H1 (cell line): ENCODE measurements around the gene OCLN. TPM values are rescaled to one million over a fixed set of nuclear protein-coding genes. Genes with fewer than 3 reads are reported as not detected.
"Not testable (repeated sequence)": the region's sequence is repeated elsewhere in the genome, so short reads cannot be mapped to it uniquely, and the experiment has no call there.

Experiments
- CTCF ChIA-PET: fragments of 300-600 bp; sonication (Branson Sonifier 250); formaldehyde crosslinking; loops from one replicate; lab custom pipeline; 2021; ENCODE audit not compliant: partially characterized antibody; lab: Charles Lee
- POLR2A ChIA-PET: fragments of 300-600 bp; sonication (Branson Sonifier 250); formaldehyde crosslinking; loops from one replicate; lab custom pipeline; 2021; ENCODE audit warnings: inconsistent platforms; ENCODE audit not compliant: partially characterized antibody; lab: Charles Lee
- DNase-seq, 2 experiments: peaks; one replicate each; pipeline versions ENCODE4 v3.0.0 to v3.0.0-alpha.2; 2010 to 2022; ENCODE audit warnings: low spot score in 2 of 2, low read depth in 1 of 2, mixed read lengths in 1 of 2
- FAIRE-seq: peaks from 2 replicates; lab custom pipeline; 2011; peaks lifted over from hg19 to GRCh38; lab: Jason Lieb, UNC
- H2AFZ ChIP-seq: 2 replicates; pipeline ENCODE4 v1.8.1; 2012; ENCODE audit warnings: low read length, inconsistent platforms
- H2AK5ac ChIP-seq: 2 replicates; pipeline ENCODE4 v1.6.1; 2013; ENCODE audit warnings: low read depth, low read length
- H2BK120ac ChIP-seq: replicated peaks from 2 replicates; pipeline ENCODE3; 2013; ENCODE audit warnings: low read depth, low read length, inconsistent platforms
- H2BK12ac ChIP-seq: 2 replicates; pipeline ENCODE4 v1.6.1; 2013; ENCODE audit warnings: low read depth, low read length
- H2BK15ac ChIP-seq: 2 replicates; pipeline ENCODE4 v1.6.1; 2013; ENCODE audit warnings: low read length
- H2BK20ac ChIP-seq: 2 replicates; pipeline ENCODE4 v1.6.1; 2013; ENCODE audit warnings: low read length
- H2BK5ac ChIP-seq: 2 replicates; pipeline ENCODE4 v1.6.1; 2013; ENCODE audit warnings: low read depth, low read length
- H3K14ac ChIP-seq: 2 replicates; pipeline ENCODE4 v1.6.1; 2013; ENCODE audit warnings: inconsistent platforms; ENCODE audit not compliant: insufficient read length
- H3K18ac ChIP-seq: 2 replicates; pipeline ENCODE4 v1.6.1; 2013; ENCODE audit warnings: low read length; ENCODE audit errors: extremely low read depth
- H3K23ac ChIP-seq: 2 replicates; pipeline ENCODE4 v1.6.1; 2013; ENCODE audit warnings: inconsistent platforms; ENCODE audit not compliant: insufficient read length
- H3K23me2 ChIP-seq: 2 replicates; pipeline ENCODE4 v1.6.1; 2013; ENCODE audit warnings: low read depth, low read length
- H3K27ac ChIP-seq: 2 replicates; pipeline ENCODE4 v1.6.1; 2011; ENCODE audit warnings: low read depth, low read length, inconsistent platforms
- H3K27me3 ChIP-seq, 4 experiments: replicated peaks in 1 of 4; 1 replicate in 1 of 4; 2 replicates in 3 of 4; pipeline versions ENCODE4 v1.6.1 to v1.8.1; 2011 to 2013; ENCODE audit warnings: low read length in 3 of 4, mild to moderate bottlenecking in 3 of 4, inconsistent platforms in 2 of 4, mixed read lengths in 2 of 4, moderate library complexity in 1 of 4; ENCODE audit not compliant: control insufficient read depth in 3 of 4, insufficient read depth in 3 of 4; ENCODE audit errors: extremely low read depth in 1 of 4
- H3K36me3 ChIP-seq, 4 experiments: 2 replicates each; pipeline versions ENCODE4 v1.6.1 to v1.8.1; 2011 to 2013; ENCODE audit warnings: mild to moderate bottlenecking in 4 of 4, low read length in 3 of 4, moderate library complexity in 2 of 4, control low read depth in 1 of 4, inconsistent platforms in 1 of 4; ENCODE audit not compliant: insufficient read depth in 4 of 4, control insufficient read depth in 2 of 4
- H3K4ac ChIP-seq: replicated peaks from 2 replicates; pipeline ENCODE3; 2013; ENCODE audit warnings: low read length, low read depth, mixed read lengths, inconsistent platforms; ENCODE audit not compliant: insufficient read length
- H3K4me1 ChIP-seq, 4 experiments: replicated peaks in 1 of 4; 1 replicate in 1 of 4; 2 replicates in 3 of 4; pipeline versions ENCODE4 v1.6.1 to v1.8.1; 2011 to 2013; ENCODE audit warnings: low read length in 3 of 4, inconsistent platforms in 2 of 4, mixed read lengths in 1 of 4; ENCODE audit not compliant: insufficient read depth in 4 of 4, control insufficient read depth in 3 of 4
- H3K4me2 ChIP-seq, 2 experiments: 2 replicates each; pipeline versions ENCODE4 v1.6.1 to v1.8.1; 2011 to 2013; ENCODE audit warnings: low read depth in 2 of 2, low read length in 2 of 2, control low read depth in 1 of 2, inconsistent platforms in 1 of 2, mild to moderate bottlenecking in 1 of 2; ENCODE audit not compliant: insufficient read depth in 1 of 2
- H3K4me3 ChIP-seq, 4 experiments: fragments of 200-600, 300-600 bp in 1 of 4; sonication (generic), shearing (Covaris generic), sonication (Bioruptor Twin) in 1 of 4; 2 replicates each; pipeline versions ENCODE4 v1.5.1 to v1.8.1; 2011 to 2016; ENCODE audit warnings: low read length in 4 of 4, low read depth in 3 of 4, control low read depth in 2 of 4, inconsistent platforms in 2 of 4, mild to moderate bottlenecking in 2 of 4, mixed read lengths in 1 of 4, moderate library complexity in 1 of 4; ENCODE audit not compliant: insufficient read depth in 2 of 4; ENCODE audit errors: extremely low read depth in 1 of 4
- H3K56ac ChIP-seq: replicated peaks from 2 replicates; pipeline ENCODE3; 2013; ENCODE audit warnings: low read depth, mild to moderate bottlenecking, mixed read lengths, low read length, inconsistent platforms; ENCODE audit not compliant: insufficient read length
- H3K79me1 ChIP-seq: 2 replicates; pipeline ENCODE4 v1.6.1; 2013; ENCODE audit warnings: low read depth, low read length, control low read depth
- H3K79me2 ChIP-seq, 2 experiments: 2 replicates each; pipeline versions ENCODE4 v1.6.1 to v1.8.1; 2012 to 2013; ENCODE audit warnings: low read length in 2 of 2, mild to moderate bottlenecking in 2 of 2, inconsistent platforms in 1 of 2; ENCODE audit not compliant: insufficient read depth in 2 of 2, control insufficient read depth in 1 of 2
- H3K9ac ChIP-seq, 4 experiments: replicated peaks in 1 of 4; 1 replicate in 1 of 4; 2 replicates in 3 of 4; pipeline versions ENCODE4 v1.6.1 to v1.8.1; 2011 to 2013; ENCODE audit warnings: low read depth in 3 of 4, low read length in 3 of 4, control low read depth in 2 of 4, mild to moderate bottlenecking in 2 of 4, moderate library complexity in 2 of 4, inconsistent platforms in 1 of 4; ENCODE audit errors: extremely low read depth in 1 of 4
- H3K9me3 ChIP-seq, 2 experiments: 2 replicates each; pipeline versions ENCODE4 v1.6.1 to v1.8.1; 2012 to 2013; ENCODE audit warnings: mild to moderate bottlenecking in 2 of 2, moderate library complexity in 2 of 2, control low read depth in 1 of 2, inconsistent platforms in 1 of 2, low read depth in 1 of 2, low read length in 1 of 2, mixed read lengths in 1 of 2; ENCODE audit not compliant: insufficient read depth in 2 of 2
- H4K20me1 ChIP-seq, 2 experiments: replicated peaks in 1 of 2; 2 replicates each; pipeline versions ENCODE3 to v1.8.1; 2011 to 2013; ENCODE audit warnings: inconsistent platforms in 2 of 2, low read length in 2 of 2, mild to moderate bottlenecking in 1 of 2; ENCODE audit not compliant: insufficient read depth in 2 of 2, control insufficient read depth in 1 of 2
- H4K5ac ChIP-seq: 2 replicates; pipeline ENCODE4 v1.6.1; 2013; ENCODE audit warnings: low read length, low read depth, mixed read lengths, inconsistent platforms; ENCODE audit not compliant: insufficient read length
- H4K8ac ChIP-seq: 2 replicates; pipeline ENCODE4 v1.8.0; 2013; ENCODE audit warnings: mild to moderate bottlenecking, moderate library complexity, low read length, inconsistent platforms; ENCODE audit not compliant: insufficient read depth; ENCODE audit errors: extremely low read depth
- H4K91ac ChIP-seq: replicated peaks from 2 replicates; pipeline ENCODE3; 2013; ENCODE audit warnings: low read length, mixed read lengths, inconsistent platforms; ENCODE audit not compliant: insufficient read length
- WGBS, 2 experiments: shearing (Covaris generic) in 1 of 2; methylation state at CpG; one replicate each; pipeline versions ENCODE4 v1.1.6 to v1.1.7; 2013 to 2015; ENCODE audit warnings: low lambda C conversion rate in 2 of 2, mixed read lengths in 2 of 2, inconsistent platforms in 1 of 2, low coverage in 1 of 2, missing lambda C conversion rate in 1 of 2; ENCODE audit not compliant: insufficient replicate concordance in 2 of 2, insufficient coverage in 1 of 2, insufficient read length in 1 of 2; ENCODE audit errors: extremely low coverage in 1 of 2, missing lambda C conversion rate in 1 of 2; 5-methylcytosine and 5-hydroxymethylcytosine counted together
- polyA plus RNA-seq, 7 experiments: library from polyadenylated mRNA; depleted of rRNA in 3 of 7; stranded (reverse) in 5 of 7; unstranded in 2 of 7; fragments of >200 nt in 5 of 7; fragments of 200-250 nt in 2 of 7; gene quantifications; 1 replicate in 5 of 7; 2 replicates in 1 of 7; 4 replicates in 1 of 7; pipeline versions ENCODE4 v1.2.1 to v1.2.3, GENCODE V29; 2011 to 2013; ENCODE audit warnings: missing spikeins in 2 of 7, mixed read lengths in 2 of 7
- total RNA-seq: library from RNA; stranded (reverse); fragmentation: NEBNext Ultra II Directional; extraction: Animal tissue kit (Norgen Biotek cat#: 25700); gene quantifications from 2 replicates; pipeline ENCODE4 v1.2.1, GENCODE V29; 2021

The OCLN gene
- total and polyA plus RNA-seq, 2 of the 8 experiments (the other 6 are each of a cell fraction or from before 2014, with no cell fraction given), result 27.9 to 85.5 TPM

- H3K9me3 ChIP-seq, DNase-seq, H2AK5ac ChIP-seq, H3K79me1 ChIP-seq, POLR2A ChIA-PET, H3K9ac ChIP-seq, H2BK20ac ChIP-seq, CTCF ChIA-PET, H2BK120ac ChIP-seq, H3K14ac ChIP-seq, H3K23me2 ChIP-seq, H3K18ac ChIP-seq, H2BK15ac ChIP-seq, H3K56ac ChIP-seq, H4K8ac ChIP-seq, H3K4me3 ChIP-seq, H3K23ac ChIP-seq, H3K4me2 ChIP-seq, H2BK12ac ChIP-seq, H3K4ac ChIP-seq, H3K36me3 ChIP-seq, H3K27me3 ChIP-seq, H2AFZ ChIP-seq, FAIRE-seq, H3K27ac ChIP-seq, H2BK5ac ChIP-seq, H3K79me2 ChIP-seq, H4K5ac ChIP-seq, H4K20me1 ChIP-seq, H3K4me1 ChIP-seq, H4K91ac ChIP-seq: not testable (repeated sequence)
- no CpG with 5 or more reads among the region's 6 CpGs for WGBS, 2 experiments
These were observed 109.4 kb downstream of the OCLN start for GRCh38 chr5:69601947-69602346.

- POLR2A ChIA-PET, result not testable (repeated sequence)
These were observed 114.2 kb downstream of the OCLN start for GRCh38 chr5:69606839-69607238.

More at GRCh38 chr5:69606839-69607238, 114.2 kb downstream of the OCLN start:
- H3K4me3 ChIP-seq, H4K91ac ChIP-seq, H3K79me1 ChIP-seq, H2BK5ac ChIP-seq, H2BK20ac ChIP-seq, H3K36me3 ChIP-seq, H3K27me3 ChIP-seq, FAIRE-seq, H3K4ac ChIP-seq, H3K23ac ChIP-seq, H4K5ac ChIP-seq, H3K56ac ChIP-seq, H3K9ac ChIP-seq, H3K18ac ChIP-seq, H3K14ac ChIP-seq, H4K20me1 ChIP-seq, CTCF ChIA-PET, H3K27ac ChIP-seq, H3K4me1 ChIP-seq, H2AFZ ChIP-seq, H3K4me2 ChIP-seq, H2BK12ac ChIP-seq, H4K8ac ChIP-seq, H3K23me2 ChIP-seq, H3K79me2 ChIP-seq, DNase-seq, H2BK15ac ChIP-seq, H2BK120ac ChIP-seq, H3K9me3 ChIP-seq, H2AK5ac ChIP-seq: not testable (repeated sequence)
- 85% methylated on average over 3 of the region's 6 CpGs; no CpG with 5 or more reads in 1 of the 2 experiments for WGBS, 2 experiments
